Amniotic epithelial cell (primary cell): Measurements from ENCODE around the gene NCOA7.

ENCODE experiments used
- DNase-seq: peaks from one replicate; pipeline ENCODE4 v3.0.0-alpha.2; 2010; ENCODE audit warnings: low read depth

NCOA7 gene

DNA sequence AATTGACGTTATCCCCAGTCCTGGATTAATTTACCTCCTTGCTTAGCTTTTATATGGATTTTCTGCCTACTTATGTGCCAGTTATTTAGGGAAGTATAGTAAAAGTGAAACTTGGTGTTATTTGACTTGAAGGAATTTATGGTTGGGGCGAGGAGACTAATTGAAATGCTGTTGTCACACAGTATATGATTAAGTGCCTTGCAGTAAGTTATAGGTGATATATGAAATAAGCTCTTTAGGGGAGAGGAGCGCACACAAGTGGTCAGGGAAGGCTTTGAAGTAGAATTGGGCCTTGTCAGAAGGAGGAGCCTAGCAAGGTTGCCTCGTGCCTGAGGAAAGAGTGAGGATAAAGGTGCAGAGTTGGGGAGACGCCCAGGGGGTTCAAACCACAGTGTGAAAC is 20.5 kb downstream of the NCOA7 start:
- DNase-seq = no peak

DNA sequence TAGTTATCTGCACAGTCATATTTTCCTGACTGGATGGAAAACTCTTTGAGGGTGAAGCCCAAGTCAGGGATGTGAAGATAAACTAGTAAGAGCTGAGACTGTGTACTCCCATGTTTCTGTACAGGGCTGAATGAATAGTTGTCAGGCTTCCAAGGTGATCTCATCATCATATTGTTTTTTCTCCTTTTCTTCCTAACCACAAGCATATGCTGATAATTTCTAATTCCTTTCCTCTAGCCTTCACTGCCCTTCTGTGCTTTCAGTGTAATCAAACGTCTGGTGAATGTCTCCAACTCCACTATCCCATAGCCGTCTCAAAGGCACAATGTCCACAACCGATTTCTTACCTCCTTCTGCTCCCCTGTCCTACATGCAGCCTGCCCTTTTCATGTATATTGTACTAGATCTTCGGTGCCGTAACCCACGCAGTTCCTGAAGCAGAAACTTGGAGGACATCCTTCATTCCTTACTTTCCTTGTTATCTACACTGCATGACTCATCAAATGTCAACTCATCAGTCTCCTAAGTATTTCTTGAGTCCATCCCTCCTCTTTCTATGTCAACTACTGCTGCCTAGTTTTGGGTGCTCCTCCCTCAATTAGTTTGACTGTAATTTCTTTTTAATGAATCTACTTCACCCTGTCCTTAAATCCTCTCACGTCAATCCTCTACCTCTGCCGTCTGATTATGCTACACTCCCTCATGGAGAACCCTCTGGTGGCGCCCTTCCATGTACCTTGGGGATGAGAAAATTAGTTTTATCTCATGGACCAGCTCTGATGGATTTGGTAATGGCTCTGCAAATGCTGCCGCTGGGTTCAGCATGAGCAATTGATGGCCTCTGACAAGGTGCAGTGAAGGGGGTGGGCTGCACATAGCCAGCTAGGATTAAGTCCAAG is 21.9 kb downstream of the NCOA7 start:
- DNase-seq = peak; percentile 99

DNA sequence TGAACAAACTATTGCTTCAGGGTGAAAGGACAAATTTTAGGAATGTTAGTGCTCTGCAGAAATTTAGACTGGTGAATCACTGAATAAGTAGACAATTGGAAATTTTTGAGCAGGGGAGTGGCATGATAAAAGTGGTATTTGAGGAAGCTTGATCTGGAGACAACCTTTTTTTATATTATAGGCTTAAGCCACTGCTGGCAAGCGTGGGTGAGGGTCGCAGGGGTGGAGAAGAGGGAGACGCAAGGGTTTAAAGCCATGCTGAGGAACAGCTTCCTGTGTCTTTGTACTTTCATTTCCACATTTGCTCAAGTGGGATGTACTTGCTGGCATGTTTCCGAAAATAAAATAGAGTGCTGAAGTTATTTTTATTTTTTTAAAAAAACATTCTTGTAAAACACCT is 23.7 kb downstream of the NCOA7 start:
- no peak for DNase-seq

DNA sequence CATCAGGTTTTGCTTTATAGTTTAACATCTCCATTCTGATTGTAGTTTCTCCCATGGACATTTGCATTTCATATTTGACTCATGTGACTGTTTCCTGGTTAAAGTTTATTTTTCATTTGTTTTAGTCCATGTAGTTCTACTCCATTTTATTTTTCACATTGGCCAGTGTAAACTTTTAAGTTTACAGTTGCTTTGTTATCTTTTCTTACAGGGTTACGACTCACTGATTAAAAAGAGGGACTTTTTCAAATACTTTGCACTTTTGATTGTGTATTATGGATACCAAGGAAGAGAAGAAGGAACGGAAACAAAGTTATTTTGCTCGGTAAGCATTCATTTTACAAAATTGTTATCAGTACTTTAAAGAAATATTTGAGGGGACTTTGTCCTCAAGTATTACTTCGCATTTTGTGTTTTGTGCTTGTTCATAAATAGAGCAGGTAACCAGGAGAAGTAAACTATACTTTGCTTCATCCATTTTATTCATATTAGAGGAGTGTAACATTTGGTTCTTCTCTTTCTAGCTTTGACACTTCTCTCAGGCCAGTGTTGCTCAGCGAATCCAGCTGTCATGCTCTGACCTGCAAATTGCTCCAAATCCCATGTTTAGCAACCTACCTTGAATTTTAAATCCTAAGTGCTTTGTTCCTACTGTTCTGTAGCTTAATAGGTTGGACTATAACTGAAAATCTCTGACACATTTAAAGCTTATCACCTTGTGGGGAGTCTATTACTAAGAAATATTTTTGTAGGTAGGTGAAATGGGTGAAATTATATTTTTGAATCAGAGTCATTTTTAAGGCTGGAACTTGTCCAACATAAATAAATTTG is 24.5 kb downstream of the NCOA7 start:
- DNase-seq = no peak

DNA sequence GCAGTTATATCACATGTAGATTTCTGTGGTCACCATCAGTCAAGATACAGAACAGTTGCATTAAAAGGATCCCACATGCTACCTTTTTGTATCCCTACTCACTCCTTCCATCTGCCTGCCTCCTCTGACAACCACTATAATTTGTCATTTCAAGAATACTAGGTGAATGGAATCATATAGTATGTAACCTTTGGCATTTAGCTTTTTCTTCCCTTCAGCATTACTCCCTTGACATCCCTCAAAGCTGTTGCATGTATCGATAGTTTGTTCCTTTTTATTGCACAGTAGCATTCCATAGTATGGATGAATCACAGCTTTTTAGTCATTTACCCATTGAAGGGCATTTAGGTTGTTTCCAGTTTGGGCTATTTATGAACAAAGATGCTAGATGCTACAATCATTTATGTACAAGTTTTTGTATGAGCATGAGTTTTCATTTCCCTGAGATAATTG is 26.1 kb downstream of the NCOA7 start:
- no peak for DNase-seq

DNA sequence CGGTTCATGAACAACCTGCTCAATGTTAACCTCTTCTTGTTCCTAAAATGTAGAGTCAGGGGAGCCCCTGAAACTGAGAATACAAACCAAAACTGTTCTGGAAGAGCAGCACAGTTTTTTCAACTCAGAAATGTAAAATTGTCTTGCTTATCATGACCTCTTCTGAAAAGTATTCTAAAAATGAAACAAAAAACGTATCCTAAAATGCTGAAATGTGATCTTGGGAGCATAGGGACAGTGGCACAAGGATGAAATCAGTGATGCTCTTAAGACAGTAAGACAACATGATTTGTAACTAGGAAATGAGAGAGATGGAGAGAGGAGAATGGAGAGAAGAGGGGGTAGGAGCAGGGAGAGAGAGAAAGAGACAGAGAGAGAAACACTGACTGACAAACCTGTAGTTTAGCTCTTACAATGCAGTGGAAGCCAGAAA is 27.5 kb downstream of the NCOA7 start:
- no peak for DNase-seq

DNA sequence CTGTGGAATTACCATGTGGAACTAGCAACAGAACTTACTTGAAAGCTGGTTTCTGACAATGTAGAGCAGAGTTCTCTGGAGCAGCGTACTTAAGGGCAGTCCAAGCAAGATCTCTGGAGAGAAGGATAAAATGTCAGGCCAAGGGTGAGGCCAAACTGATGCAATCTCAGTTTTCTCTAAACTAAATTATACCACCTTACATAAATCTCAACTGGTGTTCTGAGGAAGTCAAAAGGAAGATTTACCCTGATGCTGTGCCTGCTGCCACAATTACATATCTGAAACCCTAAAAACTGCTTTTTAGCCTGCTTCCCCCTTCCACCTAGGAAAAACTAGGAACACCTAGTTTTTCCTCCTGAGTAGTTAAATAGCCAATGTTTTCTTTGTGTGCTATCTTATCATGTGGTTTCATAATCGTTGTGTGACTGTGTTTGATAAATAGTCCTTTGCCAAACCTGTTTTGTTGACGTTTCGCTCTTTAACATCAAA is 28.1 kb downstream of the NCOA7 start:
- peak; percentile 56 for DNase-seq

DNA sequence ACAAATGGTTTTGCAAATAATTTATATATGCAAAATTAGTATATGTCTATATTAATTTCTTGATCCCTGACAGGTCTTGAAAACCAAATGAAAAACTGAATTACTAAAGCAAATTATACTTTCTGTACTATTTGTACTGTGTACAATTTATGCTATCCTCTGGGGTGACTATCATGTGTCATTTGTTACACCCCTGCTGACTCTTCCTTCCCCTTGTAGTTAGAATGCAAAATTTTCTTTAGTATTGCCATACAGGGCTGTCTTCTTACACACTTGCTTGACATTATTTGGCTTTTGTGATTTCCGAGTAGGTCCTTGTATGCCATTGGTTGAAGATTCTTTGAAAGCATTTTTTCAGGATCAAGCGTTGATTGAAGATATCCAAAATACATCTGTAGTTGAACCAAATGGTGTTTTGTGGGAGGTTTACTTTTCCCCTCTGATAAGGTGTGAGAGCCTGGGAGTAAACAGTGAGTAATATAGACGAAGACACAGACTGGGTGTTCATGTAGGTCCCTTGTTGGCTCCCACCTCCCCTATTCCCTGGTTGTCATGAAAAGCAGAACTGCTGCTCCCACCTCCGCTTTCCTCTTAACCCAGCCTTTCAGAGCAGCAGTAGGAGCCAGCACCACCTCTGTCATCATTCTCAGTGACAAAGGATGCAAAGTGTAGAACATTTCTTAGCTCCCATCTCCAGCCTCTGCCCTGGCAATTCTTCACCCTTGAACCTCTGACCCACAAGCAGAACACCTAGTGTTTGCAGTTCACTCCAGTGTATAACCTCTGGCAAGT is 29.0 kb downstream of the NCOA7 start:
- no peak for DNase-seq

DNA sequence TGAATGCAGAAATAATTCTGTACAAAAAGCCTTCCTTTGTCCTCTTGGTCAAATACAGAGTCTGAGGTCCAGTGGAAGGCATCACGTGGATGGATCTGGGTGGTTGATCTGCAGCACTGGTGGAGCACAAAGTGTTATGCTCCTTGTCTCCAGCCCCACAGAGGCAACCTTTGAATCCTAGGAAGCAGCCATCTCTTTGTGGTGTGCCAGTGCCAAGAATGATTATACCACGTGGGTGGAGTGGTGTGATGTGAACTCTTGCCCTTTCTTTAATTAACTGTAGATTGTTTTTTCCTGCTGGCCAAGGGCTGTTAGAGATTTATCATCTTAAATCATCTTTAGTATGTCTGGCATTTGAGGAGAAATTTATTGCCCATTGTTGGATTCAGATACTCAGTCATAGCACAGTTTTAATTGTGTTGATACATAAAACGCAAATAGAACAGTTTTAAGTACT is 31.1 kb downstream of the NCOA7 start:
- peak; percentile 19 for DNase-seq

DNA sequence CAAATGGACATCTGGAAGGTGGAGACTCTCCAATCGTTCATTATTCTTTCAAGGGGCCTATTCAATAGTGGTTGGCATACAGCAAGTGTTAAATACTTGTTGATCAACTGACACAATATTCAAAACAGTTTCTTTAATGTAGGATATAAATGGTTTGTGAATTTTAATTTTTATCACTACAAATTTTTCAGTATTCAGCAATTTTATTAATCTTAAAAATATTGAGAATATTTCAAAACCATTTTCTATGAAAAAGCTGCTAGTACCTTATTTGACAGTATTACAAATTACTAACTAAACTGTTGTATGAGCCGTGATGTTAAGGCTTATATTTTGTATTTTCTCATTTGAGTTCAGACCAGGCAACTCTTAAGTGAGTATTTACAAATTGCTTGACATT is 32.4 kb downstream of the NCOA7 start:
- no peak for DNase-seq

DNA sequence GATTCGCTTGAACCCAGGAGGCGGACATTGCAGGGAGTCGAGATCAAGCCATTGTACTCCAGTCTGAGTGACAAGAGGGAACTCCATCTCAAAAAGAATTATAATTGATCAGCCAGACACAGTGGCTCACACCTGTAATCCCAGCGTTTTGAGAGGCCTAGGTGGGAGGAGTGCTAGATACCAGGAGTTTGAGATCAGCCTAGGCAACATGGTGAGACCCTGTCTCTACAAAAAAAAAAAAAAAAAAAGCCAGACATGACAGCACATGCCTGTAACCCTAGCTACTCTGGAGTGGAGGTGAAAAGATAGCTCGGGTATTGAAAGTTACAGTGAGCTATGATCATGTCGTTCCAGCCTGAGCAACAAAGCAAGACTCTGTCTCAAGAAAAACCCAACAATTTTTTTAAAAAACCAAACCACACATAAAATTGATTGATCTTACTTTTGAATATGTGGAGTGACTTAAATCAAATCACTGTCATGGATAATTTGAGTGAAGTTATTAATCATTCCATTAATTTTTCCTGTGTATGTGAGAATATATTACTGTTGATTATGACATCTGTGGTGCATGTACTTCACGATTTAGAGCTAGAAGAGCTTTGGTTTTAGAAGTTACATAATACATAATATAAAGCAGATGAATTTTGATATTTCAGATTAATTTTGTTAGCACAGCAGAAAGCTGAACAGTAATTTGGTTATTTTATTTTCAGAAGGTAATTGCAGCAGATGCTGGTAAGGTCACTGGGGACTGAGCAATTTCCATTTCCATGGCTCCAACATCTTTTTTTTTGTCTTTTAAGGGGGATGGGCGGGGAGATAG is 34.4 kb downstream of the NCOA7 start:
- DNase-seq = no peak

DNA sequence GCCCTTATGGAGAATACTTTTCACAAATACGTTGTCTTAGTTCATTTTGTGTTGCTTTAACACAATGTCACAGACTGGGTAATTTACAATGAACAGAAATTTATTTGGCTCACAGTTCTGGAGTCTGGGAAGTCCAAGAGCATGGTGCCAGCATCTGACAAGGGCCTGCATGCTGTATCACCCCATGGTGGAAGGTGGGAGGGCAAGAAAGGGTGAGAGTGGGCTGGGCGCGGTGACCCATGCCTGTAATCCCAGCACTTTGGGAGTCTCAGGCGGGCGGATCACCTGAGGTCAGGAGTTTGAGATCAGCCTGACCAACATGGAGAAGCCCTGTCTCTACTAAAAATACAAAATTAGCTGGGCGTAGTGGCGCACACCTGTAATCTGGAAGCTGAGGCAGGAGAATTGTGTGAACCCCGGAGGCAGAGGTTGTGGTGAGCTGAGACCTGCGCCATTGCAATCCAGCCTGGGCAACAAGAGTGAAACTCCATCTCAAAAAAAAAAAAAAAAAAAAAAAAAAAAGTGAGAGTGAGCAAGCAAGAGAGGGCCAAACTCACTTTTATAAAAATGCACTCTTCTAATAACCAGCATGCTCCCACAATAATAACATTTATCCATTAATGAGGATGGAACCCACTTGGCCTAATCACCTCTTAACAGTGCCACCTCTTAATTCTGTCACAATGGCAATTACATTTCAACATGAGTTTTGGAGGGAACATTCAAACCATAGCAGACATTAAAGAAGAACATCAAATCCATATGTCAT is 36.1 kb downstream of the NCOA7 start:
- DNase-seq = no peak

DNA sequence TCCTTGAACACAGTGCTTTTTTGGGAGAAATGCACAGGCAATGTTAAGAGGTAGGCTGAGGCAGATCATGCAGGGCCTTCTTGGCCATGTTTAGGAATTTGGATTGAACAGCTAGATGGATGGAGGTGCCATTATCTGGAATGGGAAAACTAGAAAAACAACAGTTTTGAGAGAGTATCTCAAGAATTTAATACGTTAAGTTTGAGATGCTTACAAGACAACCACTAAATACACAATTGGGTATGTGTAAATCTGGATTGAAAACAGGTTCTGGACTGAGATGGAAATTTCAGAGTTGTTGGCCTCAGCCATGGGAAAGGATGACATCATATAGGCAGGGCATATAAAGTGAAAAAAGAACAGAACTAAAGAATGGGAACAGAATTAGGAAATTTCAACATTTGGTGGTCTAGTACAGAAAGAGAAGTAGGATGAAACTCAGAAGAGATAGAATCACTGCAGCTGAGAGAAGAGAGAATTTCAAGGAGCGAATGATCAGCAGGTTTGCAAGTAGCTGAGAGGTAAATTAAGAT is 37.1 kb downstream of the NCOA7 start:
- no peak for DNase-seq

DNA sequence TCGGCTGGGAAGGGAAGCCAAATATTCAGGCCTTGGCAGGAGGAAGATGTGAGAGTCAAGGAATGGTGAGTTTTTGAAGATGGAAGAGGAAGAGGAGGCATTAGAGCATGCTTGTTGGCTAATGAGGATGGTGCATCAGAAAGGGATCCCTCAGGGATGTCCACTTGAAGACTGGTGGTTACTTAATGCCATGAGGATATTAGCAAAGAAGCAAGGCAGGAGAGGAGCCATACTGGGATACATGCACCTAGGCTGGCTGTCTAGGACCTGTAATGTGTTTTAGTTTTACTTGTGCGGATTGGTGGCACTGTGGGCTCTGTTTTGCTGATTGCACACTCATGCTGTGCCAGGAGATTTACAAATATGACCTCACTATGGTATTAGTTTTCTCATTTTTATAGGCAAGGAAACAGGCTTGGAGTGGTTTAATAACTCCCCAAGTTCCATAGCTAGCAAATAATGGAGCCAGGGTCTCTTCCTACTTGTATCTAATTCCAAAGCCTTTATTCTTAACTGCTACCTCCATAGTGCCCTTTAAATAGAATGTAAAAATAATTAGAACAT is 37.8 kb downstream of the NCOA7 start:
- DNase-seq = no peak

DNA sequence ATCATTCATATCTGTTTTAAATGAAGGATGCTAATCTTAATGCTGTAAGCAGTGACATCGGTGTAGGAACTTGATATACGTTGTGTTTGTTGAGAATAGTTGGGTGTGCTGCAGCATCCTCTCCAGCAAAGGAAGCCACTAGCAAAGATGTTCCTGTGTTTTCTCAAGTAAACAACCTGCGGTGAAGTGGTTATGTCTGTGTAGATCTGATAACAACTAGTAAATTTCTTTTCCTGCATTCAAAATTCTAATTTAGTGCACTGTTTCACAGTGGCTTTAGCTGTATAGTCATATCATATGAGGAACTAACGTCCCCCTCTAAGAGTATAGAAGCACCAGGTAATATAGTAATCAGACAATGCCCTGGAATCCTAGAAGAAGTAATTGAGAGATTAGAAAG is 38.7 kb downstream of the NCOA7 start:
- DNase-seq = no peak

DNA sequence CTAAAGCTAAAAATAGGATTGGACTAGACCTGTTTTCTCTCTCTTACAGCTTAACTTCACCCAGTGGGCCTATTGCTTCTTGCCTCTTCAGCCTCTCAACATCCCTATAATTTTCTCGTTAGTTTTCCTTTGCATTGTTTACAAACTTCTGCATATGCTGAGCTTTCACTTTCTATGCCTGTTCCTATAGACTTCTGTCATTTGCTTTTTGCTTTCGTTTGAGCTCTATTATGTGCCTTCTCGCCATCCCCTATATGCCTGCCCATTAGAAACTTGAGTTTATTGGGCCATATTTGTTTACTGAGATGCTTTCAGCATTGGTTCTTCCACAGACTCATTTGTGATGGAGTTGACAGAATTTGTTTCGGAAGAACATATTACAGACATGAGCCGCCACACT is 40.9 kb downstream of the NCOA7 start:
- no peak for DNase-seq

DNA sequence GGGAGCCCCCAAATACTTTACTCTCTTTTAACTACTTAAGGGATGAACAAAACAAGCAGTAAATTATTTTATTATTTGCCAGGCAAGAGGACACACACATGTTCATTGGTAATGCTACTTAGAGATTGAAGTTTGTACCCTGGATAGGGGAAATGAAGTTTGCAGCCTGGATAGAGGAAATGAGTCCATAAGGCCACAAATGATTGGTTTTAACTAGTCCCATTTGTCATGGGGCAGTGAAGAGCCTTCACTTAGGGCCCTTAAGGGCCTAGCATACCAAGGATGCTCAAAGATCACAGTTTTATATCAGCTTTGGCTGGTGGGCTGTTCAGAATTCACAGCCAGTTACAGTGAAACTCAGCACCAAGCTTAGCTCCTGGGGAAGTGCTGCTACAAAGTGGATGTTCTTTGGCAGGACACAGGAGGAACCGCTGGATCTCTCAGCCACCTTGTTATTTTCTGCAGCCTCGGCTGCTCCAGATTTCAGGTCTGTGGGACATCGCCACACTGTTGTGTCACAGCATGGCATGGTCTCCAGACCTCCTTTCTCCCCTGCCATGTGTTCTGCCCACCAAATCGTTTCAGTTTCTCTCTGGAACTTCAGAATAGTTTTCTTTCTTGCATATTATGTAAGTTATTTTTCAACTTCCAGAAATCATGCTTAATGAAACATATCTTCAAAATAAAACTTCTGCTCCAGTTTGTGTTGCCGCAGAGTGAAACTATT is 41.8 kb downstream of the NCOA7 start:
- DNase-seq = no peak

DNA sequence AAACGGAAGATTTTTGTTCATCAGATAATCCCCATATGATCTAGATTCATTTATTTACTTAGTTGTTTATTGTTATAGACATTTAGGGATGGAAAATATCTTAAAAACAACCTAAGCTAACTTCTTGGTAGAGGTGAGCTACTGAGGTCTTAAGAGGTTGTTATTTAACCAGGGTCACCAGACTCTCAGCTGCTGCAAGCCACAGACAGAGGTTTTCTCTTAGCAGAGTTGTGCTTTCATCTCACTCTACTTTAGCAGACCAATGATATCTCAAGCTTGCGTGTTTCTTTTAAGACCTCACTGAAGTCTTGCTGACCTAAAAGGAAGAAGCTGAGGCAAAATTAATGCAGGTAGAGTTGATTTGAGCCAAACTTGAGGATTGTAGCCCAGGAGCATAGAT is 43.6 kb downstream of the NCOA7 start:
- peak; percentile 37 for DNase-seq

DNA sequence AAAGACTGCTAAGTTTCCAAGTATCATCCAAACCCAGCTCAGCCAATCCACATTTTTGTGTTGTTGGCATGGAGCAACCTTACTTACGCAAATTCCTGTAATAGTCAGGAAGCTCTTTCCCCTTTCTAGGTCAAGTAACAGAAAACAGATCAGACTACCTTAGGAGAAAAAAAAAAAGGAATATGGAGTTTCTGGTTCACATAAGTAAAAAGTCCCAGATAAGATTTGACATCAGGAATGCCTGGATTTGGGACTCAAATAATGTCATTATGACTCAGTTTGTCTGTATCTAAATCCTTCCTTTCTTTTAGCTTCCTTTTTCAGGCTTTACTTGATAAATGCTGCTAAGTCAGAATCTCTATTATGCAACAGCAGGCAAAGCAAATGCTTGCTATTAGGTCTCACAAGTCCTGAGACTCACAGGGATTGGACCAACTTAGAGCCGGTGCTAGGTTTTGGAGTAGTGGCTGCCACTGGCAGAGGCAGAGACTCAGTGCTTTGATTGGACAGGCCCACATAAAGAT is 44.5 kb downstream of the NCOA7 start:
- DNase-seq = peak; percentile 100
